Measurements from ENCODE around the gene MRFAP1. TPM values are rescaled to one million over a fixed set of nuclear protein-coding genes. Genes with fewer than 3 reads are reported as not detected.
"Not testable (repeated sequence)": the region's sequence is repeated elsewhere in the genome, so short reads cannot be mapped to it uniquely, and the experiment has no call there.

MRFAP1 gene
- total and polyA plus RNA-seq, 4 experiments from 2014 or later: 149 to 169 (median 157) TPM

DNA sequence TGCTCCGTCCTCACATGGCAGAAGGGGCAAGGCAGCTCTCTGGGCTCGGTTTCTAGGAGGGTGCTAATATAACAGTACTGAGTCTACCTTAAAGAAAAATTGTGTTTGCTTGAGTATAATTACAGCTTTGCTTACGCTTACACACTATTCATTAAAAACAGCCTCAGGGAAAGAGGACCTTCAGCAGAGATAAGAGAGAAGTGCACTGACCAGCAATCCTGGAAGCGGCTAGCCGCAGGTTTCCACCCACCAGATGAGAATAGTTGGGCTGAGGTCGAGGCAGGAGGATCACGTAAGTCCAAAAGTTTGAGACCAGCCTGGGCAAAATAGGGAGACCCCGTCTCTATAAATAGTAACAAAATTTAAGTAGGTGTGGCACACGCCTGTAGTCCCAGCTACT lies 15.2 kb upstream of the MRFAP1 start:
- Histone ChIP-seq H3K4me1 (ENCODE audit: insufficient read depth, low read length) (no peaks in the 10 kb centered on the region), H3K4me3 (ENCODE audit: low read length in 2 of 2) (no peak overlapping the region), H3K9me3 (ENCODE audit: control insufficient read depth in 1 of 2, low read length in 2 of 2) (no peaks in the 10 kb centered on the region), H3K27ac (ENCODE audit: low read depth, low read length) (no peak overlapping the region), H3K27me3 (ENCODE audit: insufficient read depth, low read length) (no peaks in the 10 kb centered on the region), H3K36me3 (ENCODE audit: insufficient read depth, low read length) (peaks cover 4% of the 10 kb centered on the region)
- Mint-ChIP-seq H3K4me1 (peaks cover 0 to 3% (median under 1%) of the 10 kb centered on the region in 4 donors), H3K27ac (no peak overlapping the region), H3K27me3 (no peaks in the 10 kb centered on the region), H3K9me3 (peaks cover 0 to 3% (median 0%) of the 10 kb centered on the region in 8 donors), H3K4me3 (no peak overlapping the region), H3K36me3 (peaks cover 11% of the 10 kb centered on the region in 2 donors)
- ChIA-PET CTCF (ENCODE audit: partially characterized antibody) (no interaction called here), POLR2A (ENCODE audit: partially characterized antibody) (no interaction called here)
- no peak for DNase-seq
- intact Hi-C loops (cut with micrococcal nuclease): no loop called here

- Mint-ChIP-seq H3K36me3 (peaks cover 6 to 9% of the 10 kb centered on the region in 2 donors), H3K27me3 (no peaks in the 10 kb centered on the region), H3K4me3 (no peak overlapping the region), H3K4me1 (peaks cover 0 to 3% (median under 1%) of the 10 kb centered on the region in 4 donors), H3K27ac (no peak overlapping the region), H3K9me3 (peaks cover 0 to 1% (median 0%) of the 10 kb centered on the region in 8 donors)
- no peaks in the 10 kb centered on the region for H3K27me3 ChIP-seq (ENCODE audit: insufficient read depth, low read length)
- H3K9me3 ChIP-seq (ENCODE audit: control insufficient read depth in 1 of 2, low read length in 2 of 2): no peaks in the 10 kb centered on the region
- no peak overlapping the region for H3K27ac ChIP-seq (ENCODE audit: low read depth, low read length)
- no peak overlapping the region for H3K4me3 ChIP-seq (ENCODE audit: low read length in 2 of 2)
- no peak for DNase-seq
- peaks cover 4% of the 10 kb centered on the region for H3K36me3 ChIP-seq (ENCODE audit: insufficient read depth, low read length)
- ChIA-PET POLR2A (ENCODE audit: partially characterized antibody) (no interaction called here), CTCF (ENCODE audit: partially characterized antibody) (no interaction called here)
- intact Hi-C loops (cut with micrococcal nuclease): no loop called here
- no peaks in the 10 kb centered on the region for H3K4me1 ChIP-seq (ENCODE audit: insufficient read depth, low read length)
These were observed 14.4 kb upstream of the MRFAP1 start for GRCh38 chr4:6626066-6626465.

- Mint-ChIP-seq H3K27ac (no peak overlapping the region), H3K9me3 (no peaks in the 10 kb centered on the region), H3K4me3 (no peak overlapping the region), H3K27me3 (no peaks in the 10 kb centered on the region), H3K36me3 (no peaks in the 10 kb centered on the region), H3K4me1 (no peaks in the 10 kb centered on the region)
- DNase-seq: no peak
- ChIA-PET POLR2A (ENCODE audit: partially characterized antibody) (interaction anchor here (1.3 kb wide), 1 partner anchor 13 kb away, joined by 5 read pairs; the partner anchor contains the start of gene MRFAP1), CTCF (ENCODE audit: partially characterized antibody) (no interaction called here)
- Histone ChIP-seq H3K27ac (ENCODE audit: low read depth, low read length) (no peak overlapping the region), H3K27me3 (ENCODE audit: insufficient read depth, low read length) (no peaks in the 10 kb centered on the region), H3K36me3 (ENCODE audit: insufficient read depth, low read length) (peaks cover 4% of the 10 kb centered on the region), H3K4me3 (ENCODE audit: low read length in 2 of 2) (no peak overlapping the region), H3K4me1 (ENCODE audit: insufficient read depth, low read length) (no peaks in the 10 kb centered on the region), H3K9me3 (ENCODE audit: control insufficient read depth in 1 of 2, low read length in 2 of 2) (no peaks in the 10 kb centered on the region)
- intact Hi-C loops (cut with micrococcal nuclease): no loop called here
These were observed 12.7 kb upstream of the MRFAP1 start for GRCh38 chr4:6627832-6628231.

GRCh38 chr4:6628484-6628883 lies 12.0 kb upstream of the MRFAP1 start:
- H3K4me1 Mint-ChIP-seq; H3K9me3 Mint-ChIP-seq; H3K27me3 Mint-ChIP-seq; CTCF ChIA-PET (ENCODE audit: partially characterized antibody); H3K4me1 ChIP-seq (ENCODE audit: insufficient read depth, low read length); intact Hi-C loops (cut with micrococcal nuclease); H3K27ac Mint-ChIP-seq; H3K27ac ChIP-seq (ENCODE audit: low read depth, low read length); H3K36me3 Mint-ChIP-seq; H3K36me3 ChIP-seq (ENCODE audit: insufficient read depth, low read length); H3K4me3 ChIP-seq (ENCODE audit: low read length in 2 of 2); H3K27me3 ChIP-seq (ENCODE audit: insufficient read depth, low read length); H3K9me3 ChIP-seq (ENCODE audit: control insufficient read depth in 1 of 2, low read length in 2 of 2); DNase-seq; H3K4me3 Mint-ChIP-seq: not testable (repeated sequence)
- POLR2A ChIA-PET (ENCODE audit: partially characterized antibody): interaction anchor here (1.3 kb wide), 1 partner anchor 12 kb away, joined by 5 read pairs; the partner anchor contains the start of gene MRFAP1

DNA sequence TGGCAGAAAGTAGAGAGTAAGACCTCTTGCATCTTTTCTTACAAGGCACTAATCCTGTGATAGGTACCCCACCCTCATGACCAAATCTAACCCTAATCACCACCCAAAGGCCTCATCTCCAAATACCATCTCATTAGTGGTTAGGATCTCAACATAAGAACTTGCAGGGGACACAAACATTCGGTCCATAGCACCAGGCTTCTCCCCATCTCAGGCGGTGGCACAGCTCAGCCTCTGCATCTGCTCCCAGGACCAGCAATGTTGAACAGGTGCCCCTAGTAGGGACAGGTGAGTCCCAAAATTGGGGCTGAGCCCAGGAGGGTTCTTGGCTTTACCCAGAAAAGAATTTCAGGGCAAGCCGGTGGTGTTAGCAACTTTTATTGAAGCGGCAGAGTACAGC lies 8.4 kb upstream of the MRFAP1 start:
- Histone ChIP-seq H3K9me3 (ENCODE audit: control insufficient read depth in 1 of 2, low read length in 2 of 2) (no peaks in the 10 kb centered on the region), H3K27me3 (ENCODE audit: insufficient read depth, low read length) (no peaks in the 10 kb centered on the region), H3K36me3 (ENCODE audit: insufficient read depth, low read length) (no peaks in the 10 kb centered on the region), H3K4me3 (ENCODE audit: low read length in 2 of 2) (no peak overlapping the region), H3K4me1 (ENCODE audit: insufficient read depth, low read length) (no peaks in the 10 kb centered on the region), H3K27ac (ENCODE audit: low read depth, low read length) (no peak overlapping the region)
- H3K36me3 Mint-ChIP-seq: no peaks in the 10 kb centered on the region
- H3K4me3 Mint-ChIP-seq: no peak overlapping the region
- H3K27ac Mint-ChIP-seq: no peak overlapping the region
- intact Hi-C loops (cut with micrococcal nuclease): no loop called here
- no peaks in the 10 kb centered on the region for H3K9me3 Mint-ChIP-seq
- no peak for DNase-seq
- ChIA-PET POLR2A (ENCODE audit: partially characterized antibody) (no interaction called here), CTCF (ENCODE audit: partially characterized antibody) (no interaction called here)
- H3K27me3 Mint-ChIP-seq: no peaks in the 10 kb centered on the region
- no peaks in the 10 kb centered on the region for H3K4me1 Mint-ChIP-seq

- ChIA-PET POLR2A (ENCODE audit: partially characterized antibody) (no interaction called here), CTCF (ENCODE audit: partially characterized antibody) (no interaction called here)
- Mint-ChIP-seq H3K9me3 (no peaks in the 10 kb centered on the region), H3K27ac (no peak overlapping the region), H3K4me1 (peaks cover 0 to under 1% (median 0%) of the 10 kb centered on the region in 4 donors), H3K36me3 (no peaks in the 10 kb centered on the region), H3K27me3 (no peaks in the 10 kb centered on the region), H3K4me3 (no peak overlapping the region)
- intact Hi-C loops (cut with micrococcal nuclease): no loop called here
- no peak for DNase-seq
- Histone ChIP-seq H3K27ac (ENCODE audit: low read depth, low read length) (no peak overlapping the region), H3K36me3 (ENCODE audit: insufficient read depth, low read length) (no peaks in the 10 kb centered on the region), H3K4me3 (ENCODE audit: low read length in 2 of 2) (no peak overlapping the region), H3K9me3 (ENCODE audit: control insufficient read depth in 1 of 2, low read length in 2 of 2) (no peaks in the 10 kb centered on the region), H3K4me1 (ENCODE audit: insufficient read depth, low read length) (no peaks in the 10 kb centered on the region), H3K27me3 (ENCODE audit: insufficient read depth, low read length) (no peaks in the 10 kb centered on the region)
These were observed 7.2 kb upstream of the MRFAP1 start for GRCh38 chr4:6633091-6633906.

- no peak overlapping the region for H3K27ac ChIP-seq (ENCODE audit: low read depth, low read length)
- H3K4me1 ChIP-seq (ENCODE audit: insufficient read depth, low read length): no peaks in the 10 kb centered on the region
- H3K36me3 Mint-ChIP-seq: no peaks in the 10 kb centered on the region
- ChIA-PET POLR2A (ENCODE audit: partially characterized antibody) (no interaction called here), CTCF (ENCODE audit: partially characterized antibody) (no interaction called here)
- no peak overlapping the region for H3K4me3 ChIP-seq (ENCODE audit: low read length in 2 of 2)
- no peaks in the 10 kb centered on the region for H3K36me3 ChIP-seq (ENCODE audit: insufficient read depth, low read length)
- intact Hi-C loops (cut with micrococcal nuclease): no loop called here
- DNase-seq: no peak
- H3K27ac Mint-ChIP-seq: no peak overlapping the region
- no peak overlapping the region for H3K4me3 Mint-ChIP-seq
- H3K27me3 Mint-ChIP-seq: no peaks in the 10 kb centered on the region
- no peaks in the 10 kb centered on the region for H3K9me3 ChIP-seq (ENCODE audit: control insufficient read depth in 1 of 2, low read length in 2 of 2)
- H3K27me3 ChIP-seq (ENCODE audit: insufficient read depth, low read length): no peaks in the 10 kb centered on the region
- H3K9me3 Mint-ChIP-seq: no peaks in the 10 kb centered on the region
- peaks cover 0 to 4% (median 1%) of the 10 kb centered on the region in 4 donors for H3K4me1 Mint-ChIP-seq
These were observed 5.7 kb upstream of the MRFAP1 start for GRCh38 chr4:6634746-6635145.
